Measurements from ENCODE around the gene FOXJ1.
A peak's percentile ranks its signal among the peaks of the same experiment; 100 is the strongest.

- TF ChIP-seq CTCF (IDR thresholded peaks at IDR 0.05) = peak in 1 of 3 experiments; percentile 33
- TF ChIP-seq POLR2A (IDR thresholded peaks at IDR 0.05) = no peak
These were observed 6.4 kb upstream of the FOXJ1 start for GRCh38 chr17:76147211-76148014.
